Dermis microvascular lymphatic vessel endothelial cell (primary cell): ENCODE measurements around the gene SCYGR2. TPM values are rescaled to one million over a fixed set of nuclear protein-coding genes. Genes with fewer than 3 reads are reported as not detected.
"Not testable (repeated sequence)": the region's sequence is repeated elsewhere in the genome, so short reads cannot be mapped to it uniquely, and the experiment has no call there.

ENCODE experiments used
- DNase-seq, 2 donors: peaks; one replicate each; pipeline versions ENCODE4 v3.0.0 to v3.0.0-alpha.2; 2010; ENCODE audit warnings: low read depth in 2 of 2
- total RNA-seq: library from RNA; depleted of rRNA; stranded (reverse); fragments of >200 nt; gene quantifications from 2 replicates; pipeline ENCODE4 v1.2.1, GENCODE V29; 2014

The SCYGR2 gene
- not detected in 2 replicates for total RNA-seq

- DNase-seq, result not testable (repeated sequence)
Measured at GRCh38 chr2:227598835-227599503, at the start of gene SCYGR2. Gene SCYGR2 (plus strand): TSS chr2:227598893. CDS start chr2:227598893, 0 bp downstream.

- no peak for DNase-seq
Measured at GRCh38 chr2:227551836-227552235, 46.9 kb upstream of the SCYGR2 start.

DNA sequence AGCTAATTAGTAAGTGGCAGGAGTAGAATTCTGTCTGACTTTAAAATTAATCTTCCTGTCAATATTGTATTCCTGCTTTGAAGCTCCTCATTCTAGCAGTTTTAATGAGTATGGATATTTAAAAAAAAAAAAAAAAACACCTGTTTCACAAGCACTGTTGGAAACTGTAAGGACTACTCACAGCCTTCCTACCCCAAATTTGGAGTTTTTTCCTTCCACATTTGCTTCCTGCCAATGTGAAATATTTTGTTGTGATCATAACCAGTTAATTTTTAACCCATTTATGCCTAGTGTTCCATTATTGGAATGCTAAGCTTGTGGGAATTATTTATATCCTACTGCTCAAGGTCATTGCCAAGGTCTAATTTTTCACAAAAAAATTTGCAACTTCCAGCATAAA is 36.1 kb upstream of the SCYGR2 start:
- no peak for DNase-seq

DNA sequence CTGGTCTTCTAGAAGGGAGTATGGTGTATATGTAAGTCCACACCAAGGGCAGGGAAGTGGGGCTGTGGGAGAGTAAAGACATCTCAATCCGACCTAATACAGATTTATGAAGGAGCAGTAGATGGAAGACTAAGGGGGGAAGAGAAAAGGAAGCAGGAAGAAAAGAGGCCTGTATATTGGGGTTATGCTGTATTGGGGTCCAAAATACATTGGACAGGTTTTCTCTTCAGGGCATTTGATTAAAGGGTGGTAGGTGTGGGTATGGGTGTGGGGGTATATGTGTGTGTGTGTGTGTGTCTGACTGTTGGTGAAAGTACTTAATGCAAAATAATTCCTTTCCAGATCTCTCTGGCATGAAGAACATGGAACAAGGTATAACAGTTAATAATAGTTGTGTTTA is 33.6 kb upstream of the SCYGR2 start:
- DNase-seq, result no peak

DNA sequence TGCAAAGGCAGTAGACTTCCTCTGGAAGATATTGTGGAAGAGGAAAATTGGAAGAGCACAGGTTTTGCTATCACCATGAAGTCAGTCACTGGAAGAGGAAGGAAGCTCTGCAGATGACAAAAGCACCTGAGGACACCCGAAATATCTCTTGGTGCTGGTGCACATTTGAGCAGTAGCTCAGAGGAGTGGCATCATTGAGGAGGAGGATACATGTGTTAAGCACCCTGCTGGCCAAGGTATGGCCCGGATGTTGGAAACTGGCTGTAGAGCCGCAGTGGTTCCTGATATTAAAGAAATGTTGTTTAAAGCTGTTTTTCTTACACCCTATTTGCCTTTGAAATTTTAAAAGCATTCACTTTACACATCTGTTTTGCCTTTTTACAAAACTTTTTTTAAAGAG is 32.7 kb upstream of the SCYGR2 start:
- DNase-seq, result no peak

- DNase-seq, result no peak
Measured at GRCh38 chr2:227568852-227569169, 29.9 kb upstream of the SCYGR2 start.

DNA sequence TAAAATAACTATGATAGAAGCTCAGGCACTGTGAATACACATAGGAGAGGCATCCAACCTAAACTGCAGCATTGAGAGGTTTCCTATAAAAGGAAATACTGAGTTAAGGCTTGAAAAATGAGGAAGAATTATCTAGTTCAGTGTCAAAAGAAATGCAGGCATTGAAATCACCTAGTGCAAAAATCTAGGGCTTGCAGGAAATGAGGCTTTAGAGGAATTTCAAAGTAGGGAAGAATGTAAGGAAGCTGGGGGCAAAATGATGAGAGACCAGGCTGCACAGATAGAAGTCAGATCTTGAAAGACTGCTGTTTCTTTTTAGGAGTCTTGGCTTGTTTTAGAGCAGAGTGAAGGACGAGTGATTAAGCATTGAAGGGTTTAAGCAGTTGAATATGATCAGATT is 28.1 kb upstream of the SCYGR2 start:
- DNase-seq, result no peak

DNA sequence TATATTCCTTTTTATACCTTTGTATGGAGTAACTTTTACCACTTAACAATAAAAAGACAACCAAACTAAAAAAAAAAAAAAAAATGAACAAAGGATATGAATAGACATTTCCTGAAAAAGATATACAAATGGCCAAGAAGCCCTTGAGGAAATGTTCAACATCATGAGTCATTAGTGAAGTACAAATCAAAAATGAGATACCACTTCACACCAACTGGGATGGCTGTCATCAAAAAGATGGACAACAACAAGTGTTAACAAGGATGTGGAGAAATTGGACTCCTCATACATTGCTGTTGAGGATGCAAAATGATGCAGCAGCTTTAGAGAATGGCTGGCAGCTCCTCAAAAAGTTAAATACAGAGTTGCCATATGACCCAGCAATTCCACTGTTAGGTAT is 22.6 kb upstream of the SCYGR2 start:
- DNase-seq, result peak in 1 of 2 donors; percentile 60

- DNase-seq, result no peak
Measured at GRCh38 chr2:227576812-227577211, 21.9 kb upstream of the SCYGR2 start.

DNA sequence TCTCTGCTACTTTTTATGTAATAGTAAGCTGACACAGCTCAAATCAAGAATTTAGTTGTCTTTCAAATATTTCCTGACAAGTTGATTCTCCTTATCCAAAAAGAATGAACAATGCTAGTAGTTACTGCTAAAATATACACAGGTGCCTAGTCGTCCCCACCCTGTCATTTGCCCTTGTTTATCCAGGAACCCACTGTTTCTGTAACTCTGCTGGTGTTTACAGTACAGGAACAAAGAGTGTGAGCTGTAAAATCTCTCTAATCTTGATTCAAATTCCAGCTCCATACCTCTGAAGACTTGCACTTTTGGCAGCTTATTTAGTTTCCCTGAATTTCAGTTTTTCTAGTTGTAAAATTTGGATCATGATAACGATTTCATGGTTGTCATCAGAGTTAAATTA is 21.1 kb upstream of the SCYGR2 start:
- no peak for DNase-seq

GRCh38 chr2:227578642-227579041 is 20.1 kb upstream of the SCYGR2 start:
- no peak for DNase-seq

GRCh38 chr2:227579791-227580190 is 18.9 kb upstream of the SCYGR2 start:
- no peak for DNase-seq

DNA sequence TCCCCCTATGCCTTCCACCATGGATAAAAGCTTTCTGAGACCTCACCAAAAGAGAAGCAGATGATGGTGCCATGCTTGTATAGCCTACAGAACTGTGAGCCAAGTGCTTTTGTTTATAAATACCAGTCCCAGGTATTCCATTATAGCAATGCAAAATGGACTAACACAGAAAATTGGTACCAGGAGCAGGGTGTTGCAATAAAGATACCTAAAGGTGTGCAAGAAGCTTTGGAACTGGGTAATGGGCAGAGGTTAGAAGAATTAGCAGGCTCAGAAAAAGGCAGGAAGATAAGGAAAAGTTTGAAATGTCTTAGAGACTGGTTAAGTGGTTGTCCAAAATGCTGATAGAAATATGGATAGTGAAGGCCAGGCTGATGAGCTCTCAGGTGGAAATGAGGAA is 16.3 kb upstream of the SCYGR2 start:
- DNase-seq, result no peak

DNA sequence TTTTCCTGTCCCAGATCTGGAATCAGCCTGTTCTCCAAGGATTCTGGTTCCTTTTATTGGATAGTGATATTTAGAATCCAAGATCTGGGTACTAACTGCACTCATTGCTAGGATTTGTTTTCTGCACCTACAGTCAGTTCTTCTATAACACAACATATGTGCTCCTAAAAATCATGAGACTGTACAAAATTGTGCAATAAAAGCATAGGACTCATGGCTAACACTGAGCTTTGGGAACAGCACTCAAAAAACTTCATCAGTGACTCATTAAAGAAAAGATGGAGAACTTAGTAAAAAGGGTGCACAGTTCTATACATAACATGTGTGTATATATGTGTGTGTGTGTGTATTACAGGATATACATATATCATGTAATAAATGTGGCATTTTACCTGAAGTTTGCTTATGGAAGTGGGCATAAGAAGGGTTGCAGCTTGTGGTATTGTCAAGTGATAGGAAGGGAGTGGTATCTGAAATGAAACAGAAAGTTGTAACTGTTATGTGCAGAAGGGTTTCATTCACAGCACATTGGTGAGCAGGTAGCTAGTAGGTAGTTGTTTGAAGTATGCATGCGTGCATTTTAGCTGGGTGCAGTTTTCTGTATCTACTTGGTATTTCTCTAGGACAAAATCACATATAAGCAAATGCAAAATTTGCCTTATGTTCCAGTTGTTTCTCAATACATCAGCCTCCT is 5.9 kb upstream of the SCYGR2 start:
- DNase-seq, result no peak

DNA sequence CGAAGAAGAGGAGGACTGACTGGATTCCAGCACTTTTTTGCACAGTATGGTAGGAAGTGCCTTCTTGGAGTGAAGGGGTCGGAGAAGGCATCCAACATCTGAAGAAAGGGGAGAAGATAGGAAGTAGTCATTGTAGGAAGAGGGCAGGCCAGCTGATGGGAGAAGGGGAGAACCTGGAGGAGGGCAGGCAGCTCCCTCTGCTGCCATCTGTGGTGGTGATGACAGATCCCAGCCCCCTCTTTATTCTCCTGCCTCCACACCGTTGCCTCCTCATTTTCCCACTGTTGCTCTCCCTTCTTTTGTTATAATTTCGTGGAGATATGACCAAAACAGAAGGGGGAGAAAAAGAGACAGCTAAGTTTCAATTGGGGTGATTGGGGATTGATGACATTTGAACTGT is 2.9 kb upstream of the SCYGR2 start:
- DNase-seq, result no peak

- DNase-seq, result no peak
Measured at GRCh38 chr2:227597036-227597435, 1.7 kb upstream of the SCYGR2 start.

- DNase-seq, result no peak
Measured at GRCh38 chr2:227597998-227598397, 695 bp upstream of the SCYGR2 start.

DNA sequence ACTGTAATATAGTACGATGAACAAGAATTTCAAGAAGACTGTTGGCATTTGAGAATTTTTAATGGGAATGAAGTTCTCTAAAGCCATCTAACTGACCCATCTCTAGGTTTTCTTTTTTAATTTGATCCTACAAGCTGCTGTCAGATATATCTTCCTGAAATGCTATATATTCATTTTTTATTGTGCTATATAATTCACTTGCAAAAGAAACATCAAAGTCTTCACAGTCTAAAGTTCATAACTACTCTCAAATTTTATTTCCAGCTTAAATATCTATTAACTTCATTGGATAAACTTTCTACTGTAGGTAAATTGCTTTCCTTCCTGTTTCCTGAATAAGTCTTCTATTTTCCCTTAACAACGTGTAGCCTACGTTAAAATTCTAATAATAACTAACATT is 3.7 kb downstream of the SCYGR2 start:
- DNase-seq, result no peak

DNA sequence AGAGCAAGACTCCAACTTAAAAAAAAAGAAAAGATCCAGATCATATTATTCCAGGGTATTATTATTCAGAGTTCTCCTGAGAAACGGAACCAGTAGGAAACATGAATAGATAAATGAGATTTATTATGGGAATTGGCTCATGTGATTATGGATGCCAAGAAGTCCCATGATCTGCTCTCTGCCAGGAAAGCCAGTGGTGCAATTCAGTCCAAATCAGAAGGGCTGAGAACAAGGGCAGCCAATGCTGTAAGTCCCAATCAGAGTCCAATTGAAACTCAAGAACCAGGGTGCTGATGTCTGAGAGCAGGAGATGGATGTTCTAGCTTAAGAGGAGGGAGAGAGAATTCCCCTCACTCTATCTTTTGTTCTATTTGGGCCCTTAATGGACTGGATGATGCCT is 7.8 kb downstream of the SCYGR2 start:
- DNase-seq, result no peak

- no peak for DNase-seq
Measured at GRCh38 chr2:227607941-227608340, 9.2 kb downstream of the SCYGR2 start.

- DNase-seq, result no peak
Measured at GRCh38 chr2:227608561-227609338, 10.1 kb downstream of the SCYGR2 start.

DNA sequence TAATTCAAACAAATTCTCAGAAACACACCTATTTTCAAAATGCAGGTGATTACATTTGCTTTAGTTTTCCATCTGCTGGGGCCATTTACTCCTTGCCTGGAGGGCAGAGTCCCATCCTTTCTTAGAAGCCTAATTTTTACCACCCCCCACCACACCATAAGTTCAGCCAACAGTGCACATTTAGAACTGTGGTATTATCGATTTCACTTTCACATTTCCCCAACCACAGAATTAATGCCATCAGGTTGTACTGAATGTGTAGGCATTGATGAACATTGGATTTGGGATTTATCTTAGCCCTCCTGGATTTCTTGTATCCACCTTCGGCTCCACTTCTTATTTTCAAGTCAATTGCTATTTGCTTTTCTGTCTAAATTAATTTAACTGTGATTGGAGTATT is 11.4 kb downstream of the SCYGR2 start:
- DNase-seq, result no peak
